Measurements from ENCODE around the gene CMC2. TPM values are rescaled to one million over a fixed set of nuclear protein-coding genes. Genes with fewer than 3 reads are reported as not detected.

Gene CMC2
- total and polyA plus RNA-seq, 10 of the 15 experiments (the other 5 are each of a cell fraction or from before 2014, with no cell fraction given): 62.8 to 251 (median 157) TPM

GRCh38 chr16:80938004-80938878, 68.4 kb downstream of the CMC2 start:
- POLR2A ChIA-PET: no interaction called here
- SMC1A ChIA-PET (ENCODE audit: uncharacterized antibody, unreplicated experiment): no interaction called here
- RAD21 ChIA-PET (ENCODE audit: unreplicated experiment): no interaction called here

GRCh38 chr16:80936410-80936809, 70.3 kb downstream of the CMC2 start:
- Histone ChIP-seq H3K36me3 (ENCODE audit: control insufficient read depth in 2 of 2, insufficient read depth in 2 of 2, low read length in 1 of 2) (no peaks in the 10 kb centered on the region), H3K4me1 (ENCODE audit: control insufficient read depth, insufficient read depth, low read length) (no peaks in the 10 kb centered on the region), H3K9ac (ENCODE audit: control insufficient read depth, insufficient read depth, low read length) (no peak overlapping the region), H3K27me3 (replicated peaks in 1 of 2; ENCODE audit: control insufficient read depth in 2 of 2, insufficient read depth in 2 of 2, low read length in 1 of 2) (peaks cover 4 to 6% of the 10 kb centered on the region in 2 experiments; a peak in 3 of 4 replicates), H3K4me2 (ENCODE audit: control insufficient read depth, insufficient read depth) (no peak overlapping the region), H3K4me3 (no peak overlapping the region), H3K27ac (ENCODE audit: control insufficient read depth, insufficient read depth) (no peak overlapping the region), H3K79me2 (ENCODE audit: control insufficient read depth, insufficient read depth, low read length) (no peaks in the 10 kb centered on the region), H2AFZ (ENCODE audit: control insufficient read depth, low read depth, low read length) (no peak overlapping the region), H3K9me3 (replicated peaks; ENCODE audit: control insufficient read depth, insufficient read depth, low read length) (no peaks in the 10 kb centered on the region), H4K20me1 (ENCODE audit: control insufficient read depth, insufficient read depth) (no peaks in the 10 kb centered on the region)
- SMC1A ChIA-PET (ENCODE audit: uncharacterized antibody, unreplicated experiment): no interaction called here
- POLR2A ChIA-PET: no interaction called here
- DNase-seq (ENCODE audit: low read depth, low spot score): no peak
- BruUV-seq (replicated peaks): no TSS peak
- RAD21 ChIA-PET (ENCODE audit: unreplicated experiment): interaction anchor here (1.1 kb wide), 1 partner anchor 12 kb away, joined by 3 read pairs; no protein-coding TSS in a partner anchor
- intact Hi-C loops (cut with micrococcal nuclease; ENCODE audit: unreplicated experiment): no loop called here
- in situ Hi-C loops (cut with MboI): no loop called here
- no peak for FAIRE-seq
- ATAC-seq: no peak
- CTCF ChIA-PET: no interaction called here
- 32% methylated on average over 2 of the region's 2 CpGs for WGBS (ENCODE audit: insufficient coverage, insufficient replicate concordance, low lambda C conversion rate, missing lambda C conversion rate)
- TF ChIP-seq TARDBP (IDR thresholded peaks at IDR 0.05; ENCODE audit: borderline replicate concordance) (no peak), RFX5 (IDR thresholded peaks at IDR 0.05; ENCODE audit: low read depth, low read length) (no peak), SUPT20H (IDR thresholded peaks at IDR 0.05; ENCODE audit: borderline replicate concordance, control insufficient read depth, low read depth, low read length) (no peak), PAX8 (IDR thresholded peaks at IDR 0.05) (no peak), RELB (IDR thresholded peaks at IDR 0.05; ENCODE audit: low read depth) (no peak), NFIC (IDR thresholded peaks at IDR 0.05; ENCODE audit: low read depth, low read length) (no peak), FOXM1 (IDR thresholded peaks at IDR 0.05; ENCODE audit: low read depth, low read length) (no peak), ATF3 (IDR thresholded peaks at IDR 0.05; ENCODE audit: borderline replicate concordance, extremely low read depth, low read depth, low read length) (no peak), ETV6 (conservative IDR thresholded peaks at IDR 0.05 in 1 of 2, IDR thresholded peaks at IDR 0.05 in 1 of 2; ENCODE audit: borderline replicate concordance in 1 of 2, low read depth in 1 of 2) (no peak), ATF7 (IDR thresholded peaks at IDR 0.05; ENCODE audit: low read depth) (no peak), RAD21 (IDR thresholded peaks at IDR 0.05; ENCODE audit: insufficient read depth, low read depth, low read length) (no peak), NFYB (IDR thresholded peaks at IDR 0.05; ENCODE audit: insufficient read depth, low read depth, low read length) (no peak), CREB1 (IDR thresholded peaks at IDR 0.05; ENCODE audit: low read depth) (no peak)

More at GRCh38 chr16:80938004-80938878, 68.4 kb downstream of the CMC2 start:
- Histone ChIP-seq H3K4me3 (no peak overlapping the region), H3K27me3 (replicated peaks in 1 of 2; ENCODE audit: control insufficient read depth in 2 of 2, insufficient read depth in 2 of 2, low read length in 1 of 2) (peaks cover 2% of the 10 kb centered on the region in 2 experiments; a peak in 2 of 4 replicates), H3K36me3 (ENCODE audit: control insufficient read depth in 2 of 2, insufficient read depth in 2 of 2, low read length in 1 of 2) (no peaks in the 10 kb centered on the region), H2AFZ (ENCODE audit: control insufficient read depth, low read depth, low read length) (no peak overlapping the region), H3K79me2 (ENCODE audit: control insufficient read depth, insufficient read depth, low read length) (no peaks in the 10 kb centered on the region), H3K9ac (ENCODE audit: control insufficient read depth, insufficient read depth, low read length) (no peak overlapping the region), H4K20me1 (ENCODE audit: control insufficient read depth, insufficient read depth) (no peaks in the 10 kb centered on the region), H3K4me2 (ENCODE audit: control insufficient read depth, insufficient read depth) (no peak overlapping the region), H3K27ac (ENCODE audit: control insufficient read depth, insufficient read depth) (no peak overlapping the region), H3K4me1 (ENCODE audit: control insufficient read depth, insufficient read depth, low read length) (no peaks in the 10 kb centered on the region), H3K9me3 (replicated peaks; ENCODE audit: control insufficient read depth, insufficient read depth, low read length) (no peaks in the 10 kb centered on the region)
- no peak for TF ChIP-seq MAX (IDR thresholded peaks at IDR 0.05; ENCODE audit: low read depth, low read length)
- no TSS peak for BruUV-seq (replicated peaks)
- ATAC-seq (no peak), FAIRE-seq (no peak), DNase-seq (ENCODE audit: low read depth, low spot score) (no peak)
- 48% methylated on average over 15 of the region's 15 CpGs for WGBS (ENCODE audit: insufficient coverage, insufficient replicate concordance, low lambda C conversion rate, missing lambda C conversion rate)
- CTCF ChIA-PET: interaction anchor here (0.6 kb wide), 1 partner anchor 1146 kb away, joined by 3 read pairs; no protein-coding TSS in a partner anchor
- in situ Hi-C loops (cut with MboI) (no loop called here), intact Hi-C loops (cut with micrococcal nuclease; ENCODE audit: unreplicated experiment) (no loop called here)

Measured in GM12878 (cell line).